ENCODE data around the gene CFAP119.
A peak's percentile ranks its signal among the peaks of the same experiment; 100 is the strongest.

CFAP119 gene

GRCh38 chr16:30755955-30756780 is 5.7 kb downstream of the CFAP119 start:
- no peak for TF ChIP-seq POLR2A (IDR thresholded peaks at IDR 0.05; ENCODE audit: low read depth, low read length)
- no peak for TF ChIP-seq POLR2AphosphoS5 (IDR thresholded peaks at IDR 0.05; ENCODE audit: low read depth, low read length)
- TF ChIP-seq TAF1 (IDR thresholded peaks at IDR 0.05; ENCODE audit: low read depth, low read length) = no peak
- no peak for TF ChIP-seq PAX5 (IDR thresholded peaks at IDR 0.05; ENCODE audit: insufficient read depth, low read length, severe bottlenecking)
- no peak for TF ChIP-seq SPI1 (IDR thresholded peaks at IDR 0.05; ENCODE audit: low read depth, low read length)
- FAIRE-seq (no peak), DNase-seq (ENCODE audit: insufficient read length, low spot score) (no peak)

- FAIRE-seq = no peak
- DNase-seq (ENCODE audit: insufficient read length, low spot score) = no peak
- TF ChIP-seq SPI1 (IDR thresholded peaks at IDR 0.05; ENCODE audit: low read depth, low read length) = no peak
- TF ChIP-seq POU2F2 (IDR thresholded peaks at IDR 0.05; ENCODE audit: low read depth, low read length) = no peak
- TF ChIP-seq PAX5 (IDR thresholded peaks at IDR 0.05; ENCODE audit: insufficient read depth, low read length, severe bottlenecking) = no peak
- no peak for TF ChIP-seq POLR2AphosphoS5 (IDR thresholded peaks at IDR 0.05; ENCODE audit: low read depth, low read length)
Observed at GRCh38 chr16:30753596-30753995, 8.3 kb downstream of the CFAP119 start.

- FAIRE-seq = no peak
- no peak for TF ChIP-seq POLR2AphosphoS5 (IDR thresholded peaks at IDR 0.05; ENCODE audit: low read depth, low read length)
- TF ChIP-seq POU2F2 (IDR thresholded peaks at IDR 0.05; ENCODE audit: low read depth, low read length) = no peak
- TF ChIP-seq POLR2A (IDR thresholded peaks at IDR 0.05; ENCODE audit: low read depth, low read length) = no peak
- TF ChIP-seq SPI1 (IDR thresholded peaks at IDR 0.05; ENCODE audit: low read depth, low read length) = no peak
- no peak for TF ChIP-seq TAF1 (IDR thresholded peaks at IDR 0.05; ENCODE audit: low read depth, low read length)
- no peak for TF ChIP-seq PAX5 (IDR thresholded peaks at IDR 0.05; ENCODE audit: insufficient read depth, low read length, severe bottlenecking)
- DNase-seq (ENCODE audit: insufficient read length, low spot score) = no peak
Observed at GRCh38 chr16:30750876-30751465, 10.9 kb downstream of the CFAP119 start.

- TF ChIP-seq POU2F2 (IDR thresholded peaks at IDR 0.05; ENCODE audit: low read depth, low read length) = no peak
- no peak for TF ChIP-seq POLR2A (IDR thresholded peaks at IDR 0.05; ENCODE audit: low read depth, low read length)
- no peak for TF ChIP-seq SPI1 (IDR thresholded peaks at IDR 0.05; ENCODE audit: low read depth, low read length)
- TF ChIP-seq TAF1 (IDR thresholded peaks at IDR 0.05; ENCODE audit: low read depth, low read length) = no peak
- TF ChIP-seq POLR2AphosphoS5 (IDR thresholded peaks at IDR 0.05; ENCODE audit: low read depth, low read length) = no peak
- no peak for TF ChIP-seq PAX5 (IDR thresholded peaks at IDR 0.05; ENCODE audit: insufficient read depth, low read length, severe bottlenecking)
- no peak for FAIRE-seq
- no peak for DNase-seq (ENCODE audit: insufficient read length, low spot score)
Observed at GRCh38 chr16:30750201-30750600, 11.7 kb downstream of the CFAP119 start.

- no peak for TF ChIP-seq POU2F2 (IDR thresholded peaks at IDR 0.05; ENCODE audit: low read depth, low read length)
- TF ChIP-seq POLR2A (IDR thresholded peaks at IDR 0.05; ENCODE audit: low read depth, low read length) = no peak
- no peak for TF ChIP-seq POLR2AphosphoS5 (IDR thresholded peaks at IDR 0.05; ENCODE audit: low read depth, low read length)
- TF ChIP-seq SPI1 (IDR thresholded peaks at IDR 0.05; ENCODE audit: low read depth, low read length) = no peak
- no peak for TF ChIP-seq TAF1 (IDR thresholded peaks at IDR 0.05; ENCODE audit: low read depth, low read length)
- no peak for TF ChIP-seq PAX5 (IDR thresholded peaks at IDR 0.05; ENCODE audit: insufficient read depth, low read length, severe bottlenecking)
- DNase-seq (ENCODE audit: insufficient read length, low spot score) (peak; percentile 61), FAIRE-seq (no peak)
Observed at GRCh38 chr16:30748634-30749445, 13.0 kb downstream of the CFAP119 start.

- TF ChIP-seq TAF1 (IDR thresholded peaks at IDR 0.05; ENCODE audit: low read depth, low read length) (peak; percentile 95), SPI1 (IDR thresholded peaks at IDR 0.05; ENCODE audit: low read depth, low read length) (no peak), POLR2AphosphoS5 (IDR thresholded peaks at IDR 0.05; ENCODE audit: low read depth, low read length) (peak; percentile 96), PAX5 (IDR thresholded peaks at IDR 0.05; ENCODE audit: insufficient read depth, low read length, severe bottlenecking) (no peak), POU2F2 (IDR thresholded peaks at IDR 0.05; ENCODE audit: low read depth, low read length) (peak; percentile 55; the same call in 1 of the 2 replicates), POLR2A (IDR thresholded peaks at IDR 0.05; ENCODE audit: low read depth, low read length) (peak; percentile 94)
- FAIRE-seq (peak; percentile 98), DNase-seq (ENCODE audit: insufficient read length, low spot score) (peak; percentile 98)
Observed at GRCh38 chr16:30747799-30748633, 13.8 kb downstream of the CFAP119 start, which contains the start of gene PHKG2. PHKG2 (plus strand) TSS chr16:30748425; CDS start chr16:30748821, 396 bp downstream.

GRCh38 chr16:30747331-30747730 is 14.5 kb downstream of the CFAP119 start:
- no peak for FAIRE-seq
- no peak for DNase-seq (ENCODE audit: insufficient read length, low spot score)
- TF ChIP-seq POLR2A (IDR thresholded peaks at IDR 0.05; ENCODE audit: low read depth, low read length) (no peak), SPI1 (IDR thresholded peaks at IDR 0.05; ENCODE audit: low read depth, low read length) (no peak), POLR2AphosphoS5 (IDR thresholded peaks at IDR 0.05; ENCODE audit: low read depth, low read length) (no peak), POU2F2 (IDR thresholded peaks at IDR 0.05; ENCODE audit: low read depth, low read length) (no peak), TAF1 (IDR thresholded peaks at IDR 0.05; ENCODE audit: low read depth, low read length) (no peak), PAX5 (IDR thresholded peaks at IDR 0.05; ENCODE audit: insufficient read depth, low read length, severe bottlenecking) (no peak)

- DNase-seq (ENCODE audit: insufficient read length, low spot score) (no peak), FAIRE-seq (no peak)
Observed at GRCh38 chr16:30746638-30747175, 15.2 kb downstream of the CFAP119 start.

More at GRCh38 chr16:30746638-30747175, 15.2 kb downstream of the CFAP119 start:
- TF ChIP-seq POLR2AphosphoS5 (IDR thresholded peaks at IDR 0.05; ENCODE audit: low read depth, low read length) (no peak), PAX5 (IDR thresholded peaks at IDR 0.05; ENCODE audit: insufficient read depth, low read length, severe bottlenecking) (no peak), SPI1 (IDR thresholded peaks at IDR 0.05; ENCODE audit: low read depth, low read length) (no peak), POLR2A (IDR thresholded peaks at IDR 0.05; ENCODE audit: low read depth, low read length) (no peak), POU2F2 (IDR thresholded peaks at IDR 0.05; ENCODE audit: low read depth, low read length) (no peak), TAF1 (IDR thresholded peaks at IDR 0.05; ENCODE audit: low read depth, low read length) (no peak)
